Endothelial cell of hepatic sinusoid (primary cell): ENCODE data around the gene AGO3.

Source experiments
- in situ Hi-C: cut with HindIII; loops from 2 replicates; pipeline ENCODE4 v1.10.0; 2017; ENCODE audit warnings: low sequenced_read_pairs

The AGO3 gene

DNA sequence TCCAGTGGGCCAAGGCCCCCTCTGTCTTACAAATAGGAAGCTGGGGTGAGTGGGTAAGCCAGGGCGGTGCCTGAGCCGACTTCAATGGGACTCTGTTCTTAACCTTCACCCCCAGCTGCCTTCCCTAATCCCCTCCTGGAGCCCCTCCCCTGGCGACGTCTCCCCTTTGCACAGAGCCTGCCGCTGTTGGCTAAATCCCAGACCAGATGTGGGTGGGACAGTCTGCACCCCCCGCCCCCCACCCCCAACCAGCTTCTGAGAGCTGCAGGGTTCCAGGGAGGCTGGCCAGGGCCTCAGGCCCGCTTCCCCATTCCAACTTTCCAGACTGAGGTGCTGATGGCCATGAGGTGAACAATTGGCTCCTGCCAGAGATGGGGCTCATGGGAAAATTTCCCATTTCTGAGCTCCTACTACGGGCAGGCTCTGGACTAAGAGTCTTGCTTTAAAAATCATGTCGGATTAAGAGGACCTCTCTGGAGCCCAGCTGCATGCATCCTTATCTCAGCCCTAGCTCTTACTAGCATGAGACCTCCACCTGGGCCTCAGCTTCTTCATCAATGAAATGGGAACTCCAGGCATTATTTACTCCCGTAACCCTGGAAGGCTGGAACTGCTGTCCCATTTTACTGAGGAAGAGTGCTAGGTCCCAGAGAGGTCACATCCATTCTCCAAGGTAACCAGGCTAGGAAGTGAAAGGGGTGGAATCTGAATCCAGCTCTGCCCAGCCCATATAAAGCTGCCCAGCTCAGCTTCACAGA lies 187.7 kb downstream of the AGO3 start:
- in situ Hi-C loops, result loop anchor here (5.0 kb wide), 2 partner anchors 76 to 164 kb away; no protein-coding TSS in a partner anchor

DNA sequence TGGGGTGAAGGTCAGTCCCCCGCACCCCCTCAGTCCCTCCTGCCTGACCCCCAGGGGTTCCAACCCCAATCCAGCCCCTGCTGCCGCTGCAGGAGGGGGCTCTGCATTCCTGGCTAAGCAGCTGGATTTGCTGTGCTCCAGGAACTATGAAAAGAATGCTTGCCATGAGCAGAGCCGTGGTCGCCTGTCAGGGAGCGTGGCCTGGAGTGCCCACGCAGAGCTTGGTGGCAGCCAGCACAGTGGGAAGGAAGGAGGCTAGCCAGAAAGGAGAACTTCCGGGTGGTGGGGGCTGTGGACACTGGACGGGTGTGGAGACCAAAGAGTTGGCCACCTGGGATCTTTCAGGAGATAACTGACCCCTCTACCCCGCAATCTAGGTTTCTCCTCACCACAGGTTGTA lies 188.6 kb downstream of the AGO3 start:
- in situ Hi-C loops, result loop anchor here (5.0 kb wide), 2 partner anchors 77 to 163 kb away; no protein-coding TSS in a partner anchor
